ENCODE results near the gene ASAP2. TPM values are rescaled to one million over a fixed set of nuclear protein-coding genes. Genes with fewer than 3 reads are reported as not detected.

ASAP2 gene
- total RNA-seq, 1 experiment from 2014 or later: 25.2 TPM

- Histone ChIP-seq H3K9ac (ENCODE audit: low read length) (no peak overlapping the region), H3K36me3 (ENCODE audit: low read depth, low read length) (0 out of 2 replicates have a peak, but pooled peaks cover 4% of the 10 kb centered on the region), H3K9me3 (ENCODE audit: low read length) (no peaks in the 10 kb centered on the region), H3K27me3 (ENCODE audit: low read length) (no peaks in the 10 kb centered on the region), H3K9me2 (replicated peaks; ENCODE audit: low read length) (no peaks in the 10 kb centered on the region), H3K4me3 (ENCODE audit: low read length) (no peak overlapping the region), H3K27ac (ENCODE audit: low read length) (no peak overlapping the region), H3F3A (ENCODE audit: low read length, unreplicated experiment) (no peaks in the 10 kb centered on the region), H3K4me2 (ENCODE audit: low read length) (no peak overlapping the region), H3K79me2 (ENCODE audit: low read length) (peaks cover 96% of the 10 kb centered on the region), H2AFZ (ENCODE audit: low read length) (no peak overlapping the region), H3K4me1 (ENCODE audit: insufficient read depth, low read length) (peaks cover 31% of the 10 kb centered on the region), H4K20me1 (ENCODE audit: low read length) (peaks cover 26% of the 10 kb centered on the region)
- DNase-seq (no peak), ATAC-seq (no peak)
- TF ChIP-seq EZH2phosphoT487 (IDR thresholded peaks at IDR 0.05; ENCODE audit: borderline replicate concordance, low read length): no peak
- no peak for TF ChIP-seq EZH2 (IDR thresholded peaks at IDR 0.05; ENCODE audit: low read length, unreplicated experiment)
- no peak for TF ChIP-seq CTCF (conservative IDR thresholded peaks at IDR 0.05; ENCODE audit: low read depth, low read length)
- CTCF ChIA-PET: no interaction called here
- intact Hi-C loops (cut with micrococcal nuclease): no loop called here
- BruUV-seq (replicated peaks): no TSS peak
- POLR2A ChIA-PET (ENCODE audit: unreplicated experiment): no interaction called here
Observed at GRCh38 chr2:9212661-9213411, 6.2 kb downstream of the ASAP2 start.

- ATAC-seq: no peak
Observed at GRCh38 chr2:9213477-9214051, 7.0 kb downstream of the ASAP2 start.

More at GRCh38 chr2:9213477-9214051, 7.0 kb downstream of the ASAP2 start:
- H3K9me3 ChIP-seq (ENCODE audit: low read length): no peaks in the 10 kb centered on the region
- H3K79me2 ChIP-seq (ENCODE audit: low read length): peaks cover 96% of the 10 kb centered on the region
- TF ChIP-seq EZH2 (IDR thresholded peaks at IDR 0.05; ENCODE audit: low read length, unreplicated experiment): no peak
- no peak for TF ChIP-seq CTCF (conservative IDR thresholded peaks at IDR 0.05; ENCODE audit: low read depth, low read length)
- TF ChIP-seq EZH2phosphoT487 (IDR thresholded peaks at IDR 0.05; ENCODE audit: borderline replicate concordance, low read length): no peak
- H3K36me3 ChIP-seq (ENCODE audit: low read depth, low read length): 0 out of 2 replicates have a peak, but pooled peaks cover 8% of the 10 kb centered on the region
- no peaks in the 10 kb centered on the region for H3K9me2 ChIP-seq (replicated peaks; ENCODE audit: low read length)
- H3F3A ChIP-seq (ENCODE audit: low read length, unreplicated experiment): no peaks in the 10 kb centered on the region
- peaks cover 28% of the 10 kb centered on the region for H4K20me1 ChIP-seq (ENCODE audit: low read length)
- CTCF ChIA-PET: no interaction called here
- peaks cover 31% of the 10 kb centered on the region for H3K4me1 ChIP-seq (ENCODE audit: insufficient read depth, low read length)
- intact Hi-C loops (cut with micrococcal nuclease): no loop called here
- H2AFZ ChIP-seq (ENCODE audit: low read length): no peak overlapping the region
- no peak for DNase-seq
- BruUV-seq (replicated peaks): no TSS peak
- POLR2A ChIA-PET (ENCODE audit: unreplicated experiment): no interaction called here
- H3K4me2 ChIP-seq (ENCODE audit: low read length): no peak overlapping the region
- no peak overlapping the region for H3K4me3 ChIP-seq (ENCODE audit: low read length)
- H3K27me3 ChIP-seq (ENCODE audit: low read length): no peaks in the 10 kb centered on the region
- H3K9ac ChIP-seq (ENCODE audit: low read length): no peak overlapping the region
- H3K27ac ChIP-seq (ENCODE audit: low read length): no peak overlapping the region
